Central memory CD8-positive, alpha-beta T cell (primary cell): ENCODE data around the gene OR2M4.
"Not testable (repeated sequence)": the region's sequence is repeated elsewhere in the genome, so short reads cannot be mapped to it uniquely, and the experiment has no call there.

Experiments used
- ATAC-seq: fragments of 150-1000 bp; cut with Tn5 transposase; replicated peaks from 2 replicates; pipeline ENCODE4 v1.10.0; 2022; ENCODE audit warnings: mild to moderate bottlenecking, moderate FRiP score, moderate number of reproducible peaks; ENCODE audit not compliant: poor library complexity, severe bottlenecking; ENCODE audit errors: extremely low read depth
- DNase-seq, 2 donors: peaks; one replicate each; pipeline ENCODE4 v3.0.0; 2021; ENCODE audit warnings: low spot score in 2 of 2
- H3K27ac Mint-ChIP-seq: one replicate; pipeline ENCODE4 v1.8.0; 2022; ENCODE audit warnings: low read depth, mild to moderate bottlenecking, moderate library complexity, mixed read lengths
- H3K27me3 Mint-ChIP-seq: one replicate; pipeline ENCODE4 v1.8.0; 2022; ENCODE audit warnings: mixed read lengths
- H3K36me3 Mint-ChIP-seq: one replicate; pipeline ENCODE4 v1.8.0; 2022; ENCODE audit warnings: mild to moderate bottlenecking, moderate library complexity, mixed read lengths; ENCODE audit not compliant: insufficient read depth
- H3K4me1 Mint-ChIP-seq: one replicate; pipeline ENCODE4 v1.8.0; 2022; ENCODE audit warnings: mixed read lengths
- H3K4me3 Mint-ChIP-seq: one replicate; pipeline ENCODE4 v1.8.0; 2022; ENCODE audit warnings: mild to moderate bottlenecking, moderate library complexity, mixed read lengths
- H3K9me3 Mint-ChIP-seq: one replicate; pipeline ENCODE4 v1.8.0; 2022; ENCODE audit warnings: mixed read lengths

The OR2M4 gene, protein sequence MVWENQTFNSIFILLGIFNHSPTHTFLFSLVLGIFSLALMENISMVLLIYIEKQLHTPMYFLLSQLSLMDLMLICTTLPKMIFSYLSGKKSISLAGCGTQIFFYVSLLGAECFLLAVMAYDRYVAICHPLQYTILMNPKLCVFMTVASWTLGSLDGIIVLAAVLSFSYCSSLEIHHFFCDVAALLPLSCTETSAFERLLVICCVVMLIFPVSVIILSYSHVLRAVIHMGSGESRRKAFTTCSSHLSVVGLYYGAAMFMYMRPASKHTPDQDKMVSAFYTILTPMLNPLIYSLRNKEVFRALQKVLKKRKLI

DNA sequence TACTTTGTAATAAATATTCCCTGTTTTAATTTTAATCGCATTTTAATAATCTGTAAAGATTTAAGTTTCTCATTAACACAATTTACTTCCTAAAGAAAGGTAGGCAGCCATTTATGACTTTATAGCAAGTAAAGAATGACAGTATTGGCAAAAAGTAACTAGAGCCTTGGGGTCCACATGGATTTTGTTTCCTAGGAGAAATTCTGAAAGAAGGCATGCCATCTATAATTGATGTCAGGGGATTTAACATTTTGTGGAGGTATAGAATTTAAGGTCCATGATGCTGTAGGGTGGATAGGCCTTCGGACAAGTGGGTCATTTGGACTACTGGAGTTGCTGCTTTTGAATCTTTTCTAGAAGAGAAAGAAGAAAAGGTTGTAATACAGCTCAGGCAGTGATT is at the start of gene OR2M4:
OR2M4 (plus strand) TSS at position 301 of the 400 bp plus-strand sequence. CDS start 7,512 bp downstream, outside the sequence.
- ATAC-seq (no peak), DNase-seq (no peak)
- H3K4me3 Mint-ChIP-seq: no peak within 1 kb of the TSS
- H3K27me3 Mint-ChIP-seq: no peaks in the 10 kb centered on the region
- peaks cover 13% of the 10 kb centered on the region for H3K9me3 Mint-ChIP-seq
- no peak within 1 kb of the TSS for H3K27ac Mint-ChIP-seq
- H3K36me3 Mint-ChIP-seq: no peaks in the 10 kb centered on the region
- no peaks in the 10 kb centered on the region for H3K4me1 Mint-ChIP-seq

- peaks cover 18% of the 10 kb centered on the region for H3K9me3 Mint-ChIP-seq
- no peak overlapping the region for H3K4me3 Mint-ChIP-seq
- ATAC-seq (no peak), DNase-seq (no peak)
- H3K4me1 Mint-ChIP-seq: no peaks in the 10 kb centered on the region
- H3K36me3 Mint-ChIP-seq: no peaks in the 10 kb centered on the region
- no peaks in the 10 kb centered on the region for H3K27me3 Mint-ChIP-seq
- H3K27ac Mint-ChIP-seq: no peak overlapping the region
These were observed 47.2 kb upstream of the OR2M4 start for GRCh38 chr1:248183996-248184395.

GRCh38 chr1:248187363-248187762 is 43.9 kb upstream of the OR2M4 start:
- peaks cover 20% of the 10 kb centered on the region for H3K9me3 Mint-ChIP-seq
- no peak for ATAC-seq
- H3K27me3 Mint-ChIP-seq: no peaks in the 10 kb centered on the region
- no peaks in the 10 kb centered on the region for H3K36me3 Mint-ChIP-seq
- DNase-seq: no peak
- no peak overlapping the region for H3K4me3 Mint-ChIP-seq
- H3K27ac Mint-ChIP-seq: no peak overlapping the region
- H3K4me1 Mint-ChIP-seq: no peaks in the 10 kb centered on the region

- Mint-ChIP-seq H3K27me3 (no peaks in the 10 kb centered on the region), H3K4me1 (no peaks in the 10 kb centered on the region), H3K27ac (no peak overlapping the region), H3K36me3 (no peaks in the 10 kb centered on the region), H3K4me3 (no peak overlapping the region), H3K9me3 (peaks cover 20% of the 10 kb centered on the region)
- no peak for ATAC-seq
- no peak for DNase-seq
These were observed 42.2 kb upstream of the OR2M4 start for GRCh38 chr1:248189026-248189425.

- Mint-ChIP-seq H3K4me1 (no peaks in the 10 kb centered on the region), H3K4me3 (no peak overlapping the region), H3K27me3 (no peaks in the 10 kb centered on the region), H3K27ac (no peak overlapping the region), H3K9me3 (peaks cover 11% of the 10 kb centered on the region), H3K36me3 (no peaks in the 10 kb centered on the region)
- ATAC-seq (no peak), DNase-seq (no peak)
These were observed 37.1 kb upstream of the OR2M4 start for GRCh38 chr1:248194117-248194516.

DNA sequence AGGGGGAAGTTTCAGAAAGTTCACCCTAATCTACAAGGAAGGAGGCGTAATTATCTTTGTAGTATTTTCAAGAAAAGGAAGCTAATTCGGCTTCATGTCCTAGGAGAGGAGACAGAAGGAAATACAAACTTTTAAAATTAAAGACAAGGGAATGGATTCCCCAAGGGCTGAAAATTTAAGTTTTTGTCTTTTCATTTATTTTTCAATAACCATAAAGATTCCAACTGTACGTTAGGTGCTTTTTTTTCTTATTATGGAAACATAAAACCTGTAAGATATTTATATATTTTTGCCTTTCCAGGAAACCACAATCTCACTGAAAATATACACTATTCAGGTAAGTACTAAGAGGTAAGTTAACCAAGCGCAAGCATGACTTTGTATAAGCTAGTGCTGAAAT is 34.3 kb upstream of the OR2M4 start, which contains the start of gene OR2M3:
OR2M3 (plus strand) TSS at position 301 of the 400 bp plus-strand sequence. CDS start 5,803 bp downstream, outside the sequence.
- Mint-ChIP-seq H3K36me3 (no peaks in the 10 kb centered on the region), H3K9me3 (peaks cover 2% of the 10 kb centered on the region), H3K4me1 (no peaks in the 10 kb centered on the region), H3K4me3 (no peak within 1 kb of the TSS), H3K27ac (no peak within 1 kb of the TSS), H3K27me3 (no peaks in the 10 kb centered on the region)
- ATAC-seq (no peak), DNase-seq (no peak)

DNA sequence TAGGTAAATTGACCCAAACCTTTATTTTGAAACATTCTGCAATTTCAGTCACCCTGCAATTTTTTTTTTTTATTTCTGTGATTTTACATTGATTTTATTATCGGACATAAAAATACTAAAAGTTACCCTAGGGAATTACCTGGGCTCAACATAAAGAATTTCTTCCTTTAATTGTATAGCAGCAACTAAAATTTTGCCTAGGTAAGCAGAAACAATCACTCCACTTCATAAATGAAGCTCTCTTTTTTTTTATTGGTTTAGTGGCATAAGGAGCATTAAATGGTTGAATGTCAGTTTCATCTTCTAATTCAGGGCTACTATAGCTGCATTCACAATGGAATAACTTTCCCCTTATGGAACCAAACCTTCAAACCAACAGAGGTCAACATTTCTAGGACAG is 15.3 kb upstream of the OR2M4 start:
- DNase-seq: no peak
- Mint-ChIP-seq H3K4me1 (no peaks in the 10 kb centered on the region), H3K27ac (no peak overlapping the region), H3K4me3 (no peak overlapping the region), H3K27me3 (no peaks in the 10 kb centered on the region), H3K9me3 (peaks cover 21% of the 10 kb centered on the region), H3K36me3 (no peaks in the 10 kb centered on the region)
- no peak for ATAC-seq

DNA sequence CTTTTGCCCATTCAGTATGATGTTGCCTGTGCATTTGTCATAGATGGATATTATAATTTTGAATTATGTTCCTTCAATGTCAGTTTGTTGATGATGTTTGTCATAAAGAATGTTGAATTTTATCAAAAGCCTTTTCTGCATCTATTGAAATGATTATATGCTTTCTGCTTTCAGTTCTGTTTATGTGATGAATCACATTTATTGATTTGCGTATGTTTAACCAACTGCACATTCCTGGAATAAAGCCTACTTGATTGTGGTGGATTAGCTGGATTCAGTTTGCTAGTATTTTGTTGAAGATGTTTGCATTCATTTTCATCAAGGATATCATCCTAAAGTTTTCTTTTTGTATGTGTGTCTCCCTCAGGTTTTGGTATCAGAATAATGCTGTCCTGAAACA is 5.7 kb upstream of the OR2M4 start:
- ATAC-seq: no peak
- Mint-ChIP-seq H3K36me3 (peaks cover 3% of the 10 kb centered on the region), H3K4me3 (no peak overlapping the region), H3K4me1 (no peaks in the 10 kb centered on the region), H3K27ac (no peak overlapping the region), H3K9me3 (peaks cover 12% of the 10 kb centered on the region), H3K27me3 (no peaks in the 10 kb centered on the region)
- DNase-seq: no peak

GRCh38 chr1:248229360-248229908 is 1.8 kb upstream of the OR2M4 start:
- H3K9me3 Mint-ChIP-seq: peaks cover 12% of the 10 kb centered on the region
- H3K36me3 Mint-ChIP-seq: peaks cover 3% of the 10 kb centered on the region
- H3K4me1 Mint-ChIP-seq: no peaks in the 10 kb centered on the region
- no peaks in the 10 kb centered on the region for H3K27me3 Mint-ChIP-seq
- ATAC-seq: no peak
- H3K27ac Mint-ChIP-seq: no peak overlapping the region
- H3K4me3 Mint-ChIP-seq: no peak overlapping the region
- DNase-seq: no peak

DNA sequence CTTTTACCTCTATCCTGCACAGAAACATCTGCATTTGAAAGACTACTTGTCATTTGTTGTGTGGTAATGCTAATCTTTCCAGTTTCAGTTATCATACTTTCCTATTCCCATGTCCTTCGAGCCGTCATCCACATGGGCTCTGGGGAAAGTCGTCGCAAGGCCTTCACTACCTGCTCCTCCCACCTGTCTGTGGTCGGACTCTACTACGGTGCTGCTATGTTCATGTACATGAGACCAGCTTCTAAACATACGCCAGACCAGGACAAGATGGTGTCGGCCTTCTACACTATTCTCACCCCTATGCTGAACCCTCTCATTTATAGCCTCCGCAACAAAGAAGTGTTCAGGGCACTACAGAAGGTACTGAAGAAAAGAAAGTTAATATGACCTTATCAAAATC is 8.3 kb downstream of the OR2M4 start:
- no peak overlapping the region for H3K4me3 Mint-ChIP-seq
- peaks cover 9% of the 10 kb centered on the region for H3K9me3 Mint-ChIP-seq
- H3K36me3 Mint-ChIP-seq: no peaks in the 10 kb centered on the region
- H3K4me1 Mint-ChIP-seq: no peaks in the 10 kb centered on the region
- no peak for DNase-seq
- no peak overlapping the region for H3K27ac Mint-ChIP-seq
- ATAC-seq: no peak
- no peaks in the 10 kb centered on the region for H3K27me3 Mint-ChIP-seq

GRCh38 chr1:248243204-248243603 is 12.0 kb downstream of the OR2M4 start:
- DNase-seq: no peak
- H3K36me3 Mint-ChIP-seq: no peaks in the 10 kb centered on the region
- H3K27ac Mint-ChIP-seq: no peak overlapping the region
- H3K4me3 Mint-ChIP-seq: no peak overlapping the region
- no peak for ATAC-seq
- peaks cover 4% of the 10 kb centered on the region for H3K9me3 Mint-ChIP-seq
- no peaks in the 10 kb centered on the region for H3K27me3 Mint-ChIP-seq
- no peaks in the 10 kb centered on the region for H3K4me1 Mint-ChIP-seq

DNA sequence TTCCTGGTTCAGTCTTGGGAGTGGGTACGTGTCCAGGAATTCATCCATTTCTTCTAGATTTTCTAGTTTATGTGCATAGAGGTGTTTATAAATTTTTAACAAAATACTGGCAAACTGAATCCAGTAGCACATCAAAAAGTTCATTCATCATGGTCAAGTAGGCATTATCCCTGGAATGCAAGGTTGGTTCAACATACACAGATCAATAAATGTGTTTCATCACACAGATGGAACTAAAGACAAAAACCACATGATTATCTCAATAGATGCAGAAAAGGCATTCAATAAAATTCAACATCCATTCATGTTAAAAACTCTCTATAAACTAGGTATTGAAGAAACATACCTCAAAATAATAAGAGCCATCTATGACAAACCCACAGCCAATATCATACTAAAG is 28.1 kb downstream of the OR2M4 start:
- peaks cover 13% of the 10 kb centered on the region for H3K9me3 Mint-ChIP-seq
- H3K27ac Mint-ChIP-seq, H3K36me3 Mint-ChIP-seq, DNase-seq, ATAC-seq, H3K4me1 Mint-ChIP-seq, H3K4me3 Mint-ChIP-seq, H3K27me3 Mint-ChIP-seq: not testable (repeated sequence)

GRCh38 chr1:248268178-248268577 is 37.0 kb downstream of the OR2M4 start:
- peaks cover 1% of the 10 kb centered on the region for H3K36me3 Mint-ChIP-seq

More at GRCh38 chr1:248268178-248268577, 37.0 kb downstream of the OR2M4 start:
- ATAC-seq: no peak
- Mint-ChIP-seq H3K27ac (no peak overlapping the region), H3K4me1 (no peaks in the 10 kb centered on the region), H3K27me3 (no peaks in the 10 kb centered on the region), H3K9me3 (peaks cover 12% of the 10 kb centered on the region), H3K4me3 (no peak overlapping the region)
- DNase-seq: no peak
